ENCODE data around the gene ITPR2.

The ITPR2 gene

DNA sequence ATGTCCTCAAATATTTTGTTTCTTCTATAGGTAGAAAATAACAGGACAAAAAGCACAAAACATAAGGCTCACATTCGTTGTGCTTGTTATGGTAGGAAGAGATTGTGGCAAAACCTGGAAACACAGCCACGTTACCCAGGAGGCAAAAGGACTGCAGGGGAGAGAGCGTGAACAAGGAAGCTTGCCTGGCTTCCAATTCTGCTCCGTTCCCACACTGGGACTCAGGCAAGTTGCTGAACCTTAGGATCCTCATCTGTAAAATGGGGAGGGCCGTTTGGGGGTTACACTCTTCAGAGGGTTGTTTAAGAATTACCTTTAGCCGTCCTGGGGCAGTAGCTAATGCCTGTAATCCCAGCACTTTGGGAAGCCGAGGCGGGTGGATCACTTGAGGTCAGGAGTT is 432.4 kb downstream of the ITPR2 start:
- no peak for DNase-seq (ENCODE audit: extremely low read depth, low read depth)
- H3K4me3 ChIP-seq (replicated peaks; ENCODE audit: low read depth, low read length), result no peak overlapping the region
- TF ChIP-seq, protein P1, sequence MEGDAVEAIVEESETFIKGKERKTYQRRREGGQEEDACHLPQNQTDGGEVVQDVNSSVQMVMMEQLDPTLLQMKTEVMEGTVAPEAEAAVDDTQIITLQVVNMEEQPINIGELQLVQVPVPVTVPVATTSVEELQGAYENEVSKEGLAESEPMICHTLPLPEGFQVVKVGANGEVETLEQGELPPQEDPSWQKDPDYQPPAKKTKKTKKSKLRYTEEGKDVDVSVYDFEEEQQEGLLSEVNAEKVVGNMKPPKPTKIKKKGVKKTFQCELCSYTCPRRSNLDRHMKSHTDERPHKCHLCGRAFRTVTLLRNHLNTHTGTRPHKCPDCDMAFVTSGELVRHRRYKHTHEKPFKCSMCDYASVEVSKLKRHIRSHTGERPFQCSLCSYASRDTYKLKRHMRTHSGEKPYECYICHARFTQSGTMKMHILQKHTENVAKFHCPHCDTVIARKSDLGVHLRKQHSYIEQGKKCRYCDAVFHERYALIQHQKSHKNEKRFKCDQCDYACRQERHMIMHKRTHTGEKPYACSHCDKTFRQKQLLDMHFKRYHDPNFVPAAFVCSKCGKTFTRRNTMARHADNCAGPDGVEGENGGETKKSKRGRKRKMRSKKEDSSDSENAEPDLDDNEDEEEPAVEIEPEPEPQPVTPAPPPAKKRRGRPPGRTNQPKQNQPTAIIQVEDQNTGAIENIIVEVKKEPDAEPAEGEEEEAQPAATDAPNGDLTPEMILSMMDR (IDR thresholded peaks at IDR 0.05; ENCODE audit: low read depth, low read length, missing control alignments), result no peak

DNA sequence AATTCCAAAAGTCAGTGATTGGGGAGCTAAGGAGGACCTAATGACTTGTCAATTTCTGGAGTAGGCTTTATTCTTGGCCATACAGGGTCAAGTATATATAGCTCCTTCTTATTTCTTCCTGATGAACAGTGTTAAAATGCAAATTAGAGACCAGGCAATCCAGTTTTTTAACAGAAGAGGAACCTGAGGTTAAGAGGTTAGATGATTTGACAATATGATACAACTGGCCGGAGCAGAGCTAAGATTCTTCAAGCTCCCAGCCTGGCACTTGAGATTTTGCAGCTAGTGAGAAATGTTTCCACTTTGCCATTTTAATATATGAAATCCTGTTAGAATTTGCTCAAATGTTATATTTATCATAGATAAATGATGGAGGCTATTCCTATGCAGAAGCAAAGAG is 433.6 kb downstream of the ITPR2 start:
- no peak overlapping the region for H3K4me3 ChIP-seq (replicated peaks; ENCODE audit: low read depth, low read length)
- no peak for DNase-seq (ENCODE audit: extremely low read depth, low read depth)
- TF ChIP-seq, protein P1 (IDR thresholded peaks at IDR 0.05; ENCODE audit: low read depth, low read length, missing control alignments), result no peak

DNA sequence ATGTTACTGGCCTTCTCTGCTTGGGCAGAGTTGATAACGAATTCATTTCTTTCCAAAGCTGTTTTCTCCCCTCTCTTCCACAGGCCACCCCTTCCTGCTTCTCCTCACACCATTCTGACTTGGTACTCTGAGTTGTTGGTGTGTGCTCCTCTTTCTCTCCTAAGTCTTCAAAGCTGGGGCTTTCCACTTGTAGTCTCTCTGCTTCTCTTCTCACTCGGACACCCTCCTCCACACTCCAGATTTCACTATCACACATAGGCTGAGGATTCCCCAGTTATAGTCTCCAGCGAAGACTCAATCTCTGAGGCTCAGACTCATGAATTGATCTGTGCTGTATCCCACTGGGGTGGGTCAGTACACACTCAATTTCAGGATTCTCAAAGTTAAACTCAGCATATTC is 436.6 kb downstream of the ITPR2 start:
- DNase-seq (ENCODE audit: extremely low read depth, low read depth), result no peak
- no peak overlapping the region for H3K4me3 ChIP-seq (replicated peaks; ENCODE audit: low read depth, low read length)
- TF ChIP-seq, protein P1 (IDR thresholded peaks at IDR 0.05; ENCODE audit: low read depth, low read length, missing control alignments), result no peak

DNA sequence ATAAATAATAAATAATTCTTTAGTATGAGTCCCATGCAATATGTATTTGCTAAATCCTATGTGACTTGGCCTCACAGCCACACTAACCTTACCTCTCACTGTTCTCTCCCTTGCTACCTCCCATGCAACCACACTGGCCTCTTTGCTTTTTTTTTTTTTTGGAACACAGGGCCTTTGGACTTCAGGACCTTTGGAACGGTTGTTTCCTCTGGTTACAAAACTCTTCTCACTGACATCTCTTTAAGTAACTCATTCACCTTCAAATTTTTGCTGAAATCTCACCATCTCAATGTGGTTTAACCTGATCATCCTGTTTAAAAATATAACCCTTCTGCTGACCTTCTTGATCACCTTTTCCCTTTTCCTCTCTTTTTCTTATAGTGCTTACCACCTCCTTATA is 443.7 kb downstream of the ITPR2 start:
- H3K4me3 ChIP-seq (replicated peaks; ENCODE audit: low read depth, low read length), result no peak overlapping the region
- DNase-seq (ENCODE audit: extremely low read depth, low read depth), result no peak
- TF ChIP-seq, protein P1 (IDR thresholded peaks at IDR 0.05; ENCODE audit: low read depth, low read length, missing control alignments), result no peak

DNA sequence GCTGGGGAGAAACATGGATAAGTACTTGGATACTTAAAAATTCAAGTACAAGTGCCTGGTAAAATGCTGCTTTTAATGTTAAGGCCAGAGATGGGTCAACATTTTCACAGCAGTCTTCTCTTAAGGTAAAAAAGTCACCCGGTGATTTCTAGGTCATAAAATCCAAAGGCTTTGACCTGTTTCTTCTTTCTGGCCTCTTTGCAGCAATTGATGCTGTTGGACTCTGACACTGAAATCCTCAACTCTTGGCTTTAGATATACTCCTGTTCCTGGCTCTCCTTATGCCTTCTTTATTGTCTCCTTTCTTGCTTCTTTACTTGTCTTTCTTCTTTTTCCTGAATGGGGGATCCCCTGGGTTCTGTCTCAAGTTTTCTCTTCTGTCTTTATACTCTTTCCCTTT is 448.5 kb downstream of the ITPR2 start:
- no peak for DNase-seq (ENCODE audit: extremely low read depth, low read depth)
- H3K4me3 ChIP-seq (replicated peaks; ENCODE audit: low read depth, low read length), result no peak overlapping the region
- TF ChIP-seq, protein P1 (IDR thresholded peaks at IDR 0.05; ENCODE audit: low read depth, low read length, missing control alignments), result no peak

DNA sequence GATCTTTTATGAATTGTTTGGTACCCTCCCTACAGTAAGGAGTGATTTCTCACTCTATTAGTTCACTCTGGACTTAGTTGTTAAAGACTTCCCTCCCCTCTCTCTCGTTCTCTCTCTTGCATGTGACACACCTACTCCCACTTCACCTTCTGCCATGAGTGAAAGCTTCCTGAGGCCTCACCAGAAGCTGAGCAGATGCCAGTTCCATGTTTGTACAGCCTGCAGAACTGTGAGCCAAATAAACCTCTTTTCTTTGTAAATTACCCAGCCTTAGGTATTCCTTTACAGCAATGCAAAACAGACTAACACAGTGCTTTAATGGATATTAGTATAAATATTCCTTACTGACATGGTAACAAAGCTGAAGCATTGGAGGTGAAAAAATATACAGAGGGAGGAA is 450.0 kb downstream of the ITPR2 start:
- DNase-seq (ENCODE audit: extremely low read depth, low read depth), result no peak
- no peak overlapping the region for H3K4me3 ChIP-seq (replicated peaks; ENCODE audit: low read depth, low read length)
- TF ChIP-seq, protein P1 (IDR thresholded peaks at IDR 0.05; ENCODE audit: low read depth, low read length, missing control alignments), result no peak

DNA sequence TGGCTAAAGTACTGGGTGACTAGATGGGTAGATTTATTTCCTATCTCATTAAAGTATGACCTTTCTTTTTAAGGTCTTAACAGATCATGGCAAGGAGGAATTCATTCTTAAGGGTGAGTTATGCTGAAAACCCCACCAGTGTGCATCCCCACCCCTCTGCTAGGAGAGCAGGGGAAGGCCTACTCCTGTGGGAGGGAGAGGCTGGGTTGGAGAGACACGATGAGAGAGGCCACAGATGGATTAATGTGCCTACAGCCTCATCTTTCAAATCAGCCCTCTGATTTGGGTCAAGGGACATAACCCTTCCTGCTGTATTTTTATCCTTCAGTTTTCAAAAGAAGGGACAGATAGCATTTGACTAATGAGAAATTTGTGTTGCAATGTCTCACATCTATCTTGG is 452.1 kb downstream of the ITPR2 start:
- TF ChIP-seq, protein P1 (IDR thresholded peaks at IDR 0.05; ENCODE audit: low read depth, low read length, missing control alignments), result no peak
- no peak overlapping the region for H3K4me3 ChIP-seq (replicated peaks; ENCODE audit: low read depth, low read length)
- no peak for DNase-seq (ENCODE audit: extremely low read depth, low read depth)

All from HFF-Myc (cell line).